Spleen (tissue), 7 donors: ENCODE measurements around the gene TBPL1.

ENCODE experiments used
- POLR2A ChIP-seq, 3 donors: fragments of 450-650 bp; IDR thresholded peaks; one replicate each; pipeline ENCODE4 v1.5.1; 2017; ENCODE audit warnings: antibody characterized with exemption in 3 of 3, mild to moderate bottlenecking in 1 of 3
- POLR2AphosphoS5 ChIP-seq, 3 donors: sonication (generic); formaldehyde crosslinking; IDR thresholded peaks; one replicate each; pipeline ENCODE4 v1.5.1; 2017; ENCODE audit warnings: antibody characterized with exemption in 3 of 3
- TF ChIP-seq, protein P1 (sequence below), 11 experiments: fragments of 200-600 bp in 7 of 11; fragments of 450-650 bp in 4 of 11; sonication (generic) in 4 of 11; IDR thresholded peaks in 8 of 11; conservative IDR thresholded peaks in 3 of 11; 1 replicate in 7 of 11; 2 replicates in 4 of 11; pipeline versions ENCODE4 v1.4.0 to v1.8.0; 2016 to 2021; ENCODE audit warnings: antibody characterized with exemption in 11 of 11, inconsistent platforms in 4 of 11, mild to moderate bottlenecking in 1 of 11
- donor health status: DM: no; HTN: no; CAD: no; lungs with moderate emphysema.
- donor health status: DM: no; HTN: no; CAD: no.
- donor health status: DM: no; HTN: no; CAD: no.

GRCh38 chr6:134034961-134035822 is 82.2 kb downstream of the TBPL1 start:
- TF ChIP-seq, protein P1, sequence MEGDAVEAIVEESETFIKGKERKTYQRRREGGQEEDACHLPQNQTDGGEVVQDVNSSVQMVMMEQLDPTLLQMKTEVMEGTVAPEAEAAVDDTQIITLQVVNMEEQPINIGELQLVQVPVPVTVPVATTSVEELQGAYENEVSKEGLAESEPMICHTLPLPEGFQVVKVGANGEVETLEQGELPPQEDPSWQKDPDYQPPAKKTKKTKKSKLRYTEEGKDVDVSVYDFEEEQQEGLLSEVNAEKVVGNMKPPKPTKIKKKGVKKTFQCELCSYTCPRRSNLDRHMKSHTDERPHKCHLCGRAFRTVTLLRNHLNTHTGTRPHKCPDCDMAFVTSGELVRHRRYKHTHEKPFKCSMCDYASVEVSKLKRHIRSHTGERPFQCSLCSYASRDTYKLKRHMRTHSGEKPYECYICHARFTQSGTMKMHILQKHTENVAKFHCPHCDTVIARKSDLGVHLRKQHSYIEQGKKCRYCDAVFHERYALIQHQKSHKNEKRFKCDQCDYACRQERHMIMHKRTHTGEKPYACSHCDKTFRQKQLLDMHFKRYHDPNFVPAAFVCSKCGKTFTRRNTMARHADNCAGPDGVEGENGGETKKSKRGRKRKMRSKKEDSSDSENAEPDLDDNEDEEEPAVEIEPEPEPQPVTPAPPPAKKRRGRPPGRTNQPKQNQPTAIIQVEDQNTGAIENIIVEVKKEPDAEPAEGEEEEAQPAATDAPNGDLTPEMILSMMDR (IDR thresholded peaks at IDR 0.05 in 8 of 11, conservative IDR thresholded peaks at IDR 0.05 in 3 of 11), result no peak
- no peak for TF ChIP-seq POLR2AphosphoS5 (IDR thresholded peaks at IDR 0.05)
- TF ChIP-seq POLR2A (IDR thresholded peaks at IDR 0.05), result no peak
